Suprapubic skin (tissue), 4 donors: ENCODE results near the gene XCR1. TPM values are rescaled to one million over a fixed set of nuclear protein-coding genes. Genes with fewer than 3 reads are reported as not detected.

Experiments
- DNase-seq, 2 donors: peaks; one replicate each; pipeline ENCODE4 v3.0.0-alpha.2; 2019; ENCODE audit warnings: low spot score in 2 of 2
- H3K27ac ChIP-seq: fragments of 200-600 bp; sonication (generic); one replicate; pipeline ENCODE4 v1.5.1; 2019
- H3K27me3 ChIP-seq: fragments of 200-600 bp; sonication (generic); one replicate; pipeline ENCODE4 v1.5.1; 2019
- H3K36me3 ChIP-seq: fragments of 200-600 bp; sonication (generic); one replicate; pipeline ENCODE4 v1.5.1; 2019
- H3K4me1 ChIP-seq: fragments of 200-600 bp; sonication (generic); one replicate; pipeline ENCODE4 v1.5.1; 2019
- H3K4me3 ChIP-seq: fragments of 200-600 bp; sonication (generic); one replicate; pipeline ENCODE4 v1.5.1; 2019; ENCODE audit warnings: mild to moderate bottlenecking
- H3K9me3 ChIP-seq: fragments of 200-600 bp; sonication (generic); one replicate; pipeline ENCODE4 v1.5.1; 2019
- CTCF ChIP-seq, 2 donors: fragments of 200-600 bp in 1 of 2; fragments of 450-650 bp in 1 of 2; sonication (generic) in 1 of 2; IDR thresholded peaks; one replicate each; pipeline ENCODE4 v1.5.1; 2016 to 2019; ENCODE audit warnings: antibody characterized with exemption in 2 of 2, mild to moderate bottlenecking in 1 of 2, moderate library complexity in 1 of 2
- EP300 ChIP-seq: sonication (generic); formaldehyde crosslinking; IDR thresholded peaks from one replicate; pipeline ENCODE4 v1.6.1; 2017; ENCODE audit warnings: antibody characterized with exemption
- POLR2A ChIP-seq, 2 donors: fragments of 450-650 bp; IDR thresholded peaks; one replicate each; pipeline ENCODE4 v1.6.1; 2017; ENCODE audit warnings: antibody characterized with exemption in 2 of 2, mild to moderate bottlenecking in 2 of 2, moderate library complexity in 2 of 2
- POLR2AphosphoS5 ChIP-seq, 3 donors: sonication (generic); formaldehyde crosslinking; IDR thresholded peaks; one replicate each; pipeline ENCODE4 v1.6.1; 2017; ENCODE audit warnings: antibody characterized with exemption in 3 of 3
- WGBS: methylation state at CpG from one replicate; pipeline ENCODE4 v1.1.5; 2018; 5-methylcytosine and 5-hydroxymethylcytosine counted together
- total RNA-seq, 4 donors: library from RNA; depleted of rRNA; stranded (reverse); fragments of >200 nt; gene quantifications; one replicate each; pipeline ENCODE4 v1.1.0, GENCODE V29; 2016

XCR1 gene
- total RNA-seq, 4 donors from 2014 or later = 0.93 to 7.2 (median 1.9) TPM; not detected in 1

DNA sequence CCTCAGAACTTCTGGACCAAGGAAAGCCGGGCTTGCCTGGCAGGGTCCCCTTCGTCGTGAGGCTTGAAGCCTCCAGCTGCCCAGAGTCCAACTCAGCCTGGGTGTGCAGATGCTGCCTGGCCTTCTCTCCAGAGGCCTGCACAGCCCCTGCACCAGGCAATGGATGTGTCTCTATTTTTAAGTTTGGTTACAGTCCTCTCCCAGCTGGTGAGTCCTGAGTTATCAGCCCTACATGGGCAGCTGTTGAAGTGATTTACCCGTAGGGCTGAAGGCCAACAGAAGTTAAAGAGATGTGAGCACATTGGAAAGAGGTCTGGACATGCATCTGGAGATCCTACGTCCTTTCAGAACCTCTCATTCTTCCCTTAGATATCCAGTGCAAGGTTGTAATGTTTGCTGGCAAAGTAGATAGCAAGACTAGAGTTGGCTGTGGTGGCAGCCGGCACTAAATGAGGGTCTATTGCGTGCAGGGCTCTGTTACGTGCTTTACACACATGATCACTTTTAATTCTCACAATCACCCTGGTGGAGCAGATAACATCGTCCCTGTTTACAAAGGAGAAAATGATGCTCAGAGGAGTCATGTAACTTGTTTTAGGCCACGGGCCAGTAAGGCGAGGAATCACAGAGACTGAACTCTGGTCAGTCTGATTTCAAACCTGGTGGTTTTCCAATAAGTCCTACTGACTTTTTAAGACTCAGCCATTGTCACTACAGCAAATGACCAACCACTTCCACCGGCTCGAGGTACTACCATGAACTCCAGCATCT is 41.6 kb downstream of the XCR1 start:
- H3K36me3 ChIP-seq = peaks cover 41% of the 10 kb centered on the region
- peak overlapping the region; percentile 47 for H3K27ac ChIP-seq
- peaks cover 58% of the 10 kb centered on the region for H3K4me1 ChIP-seq
- 72% methylated on average over 13 of the region's 13 CpGs for WGBS
- no peaks in the 10 kb centered on the region for H3K27me3 ChIP-seq
- DNase-seq = no peak
- H3K4me3 ChIP-seq = no peak overlapping the region
- H3K9me3 ChIP-seq = no peaks in the 10 kb centered on the region
- no peak for TF ChIP-seq POLR2A (IDR thresholded peaks at IDR 0.05)
- TF ChIP-seq CTCF (IDR thresholded peaks at IDR 0.05) = no peak
- no peak for TF ChIP-seq EP300
- TF ChIP-seq POLR2AphosphoS5 (IDR thresholded peaks at IDR 0.05) = no peak

DNA sequence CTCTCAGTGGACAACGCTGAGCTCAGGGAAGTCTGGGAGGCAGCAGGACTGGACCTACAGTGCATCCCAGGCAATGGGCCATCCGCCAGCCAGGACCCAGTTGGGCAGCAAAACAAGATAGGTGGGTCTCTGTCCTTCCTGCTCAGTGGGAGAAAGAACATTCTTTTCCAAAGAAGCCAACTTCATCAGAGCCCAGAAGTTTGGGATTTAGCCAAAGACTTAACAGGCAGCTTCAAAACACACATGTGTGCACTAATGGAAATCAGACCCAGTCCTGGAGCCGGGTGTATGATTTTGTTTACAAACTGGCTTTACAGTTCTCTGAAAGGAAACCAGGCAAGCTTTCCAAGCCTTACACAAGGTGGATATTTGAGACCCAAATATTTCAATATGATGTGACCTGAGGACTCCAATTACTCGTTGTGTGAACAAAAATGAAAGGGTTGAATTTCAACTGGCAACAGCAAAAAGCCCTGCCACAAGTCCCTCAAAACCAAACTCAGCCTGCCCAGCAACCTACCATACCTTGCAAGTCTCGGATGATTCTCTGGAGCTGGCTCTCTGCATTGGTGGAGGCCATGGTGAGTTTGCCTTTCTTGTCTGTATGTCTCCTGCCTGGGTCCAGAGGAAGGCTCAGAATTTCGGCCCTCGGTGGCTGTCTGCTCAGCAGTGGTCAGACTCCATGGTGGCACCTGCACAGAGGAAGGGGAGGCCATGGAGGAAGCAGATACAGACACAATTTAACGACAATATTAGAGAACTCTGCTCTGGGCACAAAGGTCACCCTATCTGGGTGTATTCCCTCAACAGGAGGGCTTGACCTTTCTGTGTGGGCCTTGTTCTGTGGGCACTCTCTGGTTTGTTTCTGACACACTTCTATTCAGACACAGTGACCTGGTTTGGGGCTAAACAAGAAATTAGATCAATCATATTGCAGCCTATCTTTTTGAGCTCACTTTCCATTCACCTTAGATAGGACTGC is 42.7 kb downstream of the XCR1 start:
- DNase-seq = no peak
- Histone ChIP-seq H3K4me3 (no peak overlapping the region), H3K27ac (peak overlapping the region; percentile 46), H3K27me3 (no peaks in the 10 kb centered on the region), H3K4me1 (peaks cover 50% of the 10 kb centered on the region), H3K9me3 (no peaks in the 10 kb centered on the region), H3K36me3 (peaks cover 49% of the 10 kb centered on the region)
- 75% methylated on average over 8 of the region's 8 CpGs for WGBS
- TF ChIP-seq CTCF (IDR thresholded peaks at IDR 0.05) = no peak
- no peak for TF ChIP-seq POLR2A (IDR thresholded peaks at IDR 0.05)
- no peak for TF ChIP-seq POLR2AphosphoS5 (IDR thresholded peaks at IDR 0.05)
- no peak for TF ChIP-seq EP300

- no peaks in the 10 kb centered on the region for H3K9me3 ChIP-seq
- H3K4me1 ChIP-seq = peaks cover 42% of the 10 kb centered on the region
- H3K4me3 ChIP-seq = no peak overlapping the region
- peaks cover 56% of the 10 kb centered on the region for H3K36me3 ChIP-seq
- no peaks in the 10 kb centered on the region for H3K27me3 ChIP-seq
- DNase-seq = no peak
- WGBS = 80% methylated on average over 3 of the region's 3 CpGs
- TF ChIP-seq EP300 (no peak), POLR2A (IDR thresholded peaks at IDR 0.05) (no peak), POLR2AphosphoS5 (IDR thresholded peaks at IDR 0.05) (no peak), CTCF (IDR thresholded peaks at IDR 0.05) (no peak)
- no peak overlapping the region for H3K27ac ChIP-seq
Measured at GRCh38 chr3:45983770-45984169, 43.5 kb downstream of the XCR1 start.

- Histone ChIP-seq H3K4me1 (peaks cover 21% of the 10 kb centered on the region), H3K9me3 (no peaks in the 10 kb centered on the region), H3K27me3 (no peaks in the 10 kb centered on the region), H3K27ac (no peak overlapping the region), H3K36me3 (peaks cover 69% of the 10 kb centered on the region), H3K4me3 (no peak overlapping the region)
- TF ChIP-seq POLR2A (IDR thresholded peaks at IDR 0.05) = no peak
- 73% methylated on average over 2 of the region's 2 CpGs for WGBS
- no peak for DNase-seq
Measured at GRCh38 chr3:45981346-45982074, 45.8 kb downstream of the XCR1 start.

DNA sequence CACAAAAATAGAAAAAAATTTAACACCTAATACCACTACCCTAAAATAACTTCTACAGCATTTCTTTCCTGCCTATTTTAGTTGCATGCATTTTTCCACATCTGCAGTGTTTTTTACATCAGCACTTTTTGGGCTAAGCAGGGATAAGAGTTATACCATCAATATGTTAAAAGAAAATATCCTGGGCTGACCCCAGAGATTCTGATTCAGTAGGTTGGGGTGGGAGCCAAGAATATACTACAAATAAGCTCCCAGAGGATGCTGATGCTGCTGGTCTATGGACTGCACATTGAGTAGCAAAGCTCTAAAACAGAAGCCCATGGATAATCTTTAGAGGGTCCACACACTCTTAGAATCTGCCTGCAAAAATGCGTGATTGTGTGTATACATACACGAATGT is 46.5 kb downstream of the XCR1 start:
- no peaks in the 10 kb centered on the region for H3K9me3 ChIP-seq
- DNase-seq = no peak
- H3K27ac ChIP-seq = no peak overlapping the region
- H3K36me3 ChIP-seq = peaks cover 76% of the 10 kb centered on the region
- TF ChIP-seq POLR2A (IDR thresholded peaks at IDR 0.05) (no peak), POLR2AphosphoS5 (IDR thresholded peaks at IDR 0.05) (no peak), EP300 (no peak), CTCF (IDR thresholded peaks at IDR 0.05) (no peak)
- H3K4me3 ChIP-seq = no peak overlapping the region
- 86% methylated on average over 2 of the region's 2 CpGs for WGBS
- no peaks in the 10 kb centered on the region for H3K27me3 ChIP-seq
- peaks cover 20% of the 10 kb centered on the region for H3K4me1 ChIP-seq
